GM21390 (cell line): Measurements from ENCODE around the gene SPAAR.
"Not testable (repeated sequence)": the region's sequence is repeated elsewhere in the genome, so short reads cannot be mapped to it uniquely, and the experiment has no call there.

Experiments used
- ATAC-seq: cut with Tn5 transposase; IDR thresholded peaks from one replicate; pipeline ENCODE4 v1.9.1; 2021; ENCODE audit not compliant: unreplicated experiment

SPAAR gene

DNA sequence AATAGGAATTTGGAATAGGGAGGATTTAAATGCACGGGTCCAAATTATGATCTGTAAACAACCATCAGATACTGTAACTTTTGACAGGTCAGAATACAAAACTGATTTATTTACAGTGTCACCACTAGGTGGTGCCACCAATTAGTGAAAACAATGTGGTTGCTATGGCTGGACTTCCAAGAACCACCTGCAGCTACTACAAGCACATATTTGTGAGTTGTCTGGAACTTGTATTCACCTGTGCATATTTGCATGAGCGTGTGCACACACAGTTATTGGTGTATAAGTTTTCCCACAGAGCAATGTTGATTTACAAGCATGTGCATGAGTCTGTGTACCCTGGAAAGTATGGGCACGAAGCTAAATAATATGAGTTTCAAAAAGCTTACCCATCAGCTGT is 6.2 kb upstream of the SPAAR start:
- no peak for ATAC-seq

DNA sequence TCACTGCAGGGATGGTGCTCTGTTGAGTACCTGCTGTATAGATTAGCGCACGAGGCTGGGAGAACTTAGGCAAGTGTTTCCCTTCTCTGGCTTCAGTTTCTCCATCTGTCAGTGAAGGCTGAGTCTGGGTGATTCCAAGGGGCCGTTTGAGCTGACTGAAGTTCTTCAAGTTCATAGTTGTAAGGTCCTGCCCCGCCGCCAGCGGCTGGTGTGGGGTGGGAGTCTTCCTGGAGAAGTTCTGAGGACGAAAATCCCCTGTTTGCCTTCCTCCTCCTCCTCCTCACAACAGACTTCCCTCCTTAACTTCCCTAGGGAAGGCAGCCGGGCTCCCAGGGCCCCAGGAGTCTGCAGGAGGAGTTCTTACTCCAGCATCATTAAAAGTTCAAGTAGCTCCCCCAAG is 5.0 kb upstream of the SPAAR start:
- ATAC-seq: no peak

DNA sequence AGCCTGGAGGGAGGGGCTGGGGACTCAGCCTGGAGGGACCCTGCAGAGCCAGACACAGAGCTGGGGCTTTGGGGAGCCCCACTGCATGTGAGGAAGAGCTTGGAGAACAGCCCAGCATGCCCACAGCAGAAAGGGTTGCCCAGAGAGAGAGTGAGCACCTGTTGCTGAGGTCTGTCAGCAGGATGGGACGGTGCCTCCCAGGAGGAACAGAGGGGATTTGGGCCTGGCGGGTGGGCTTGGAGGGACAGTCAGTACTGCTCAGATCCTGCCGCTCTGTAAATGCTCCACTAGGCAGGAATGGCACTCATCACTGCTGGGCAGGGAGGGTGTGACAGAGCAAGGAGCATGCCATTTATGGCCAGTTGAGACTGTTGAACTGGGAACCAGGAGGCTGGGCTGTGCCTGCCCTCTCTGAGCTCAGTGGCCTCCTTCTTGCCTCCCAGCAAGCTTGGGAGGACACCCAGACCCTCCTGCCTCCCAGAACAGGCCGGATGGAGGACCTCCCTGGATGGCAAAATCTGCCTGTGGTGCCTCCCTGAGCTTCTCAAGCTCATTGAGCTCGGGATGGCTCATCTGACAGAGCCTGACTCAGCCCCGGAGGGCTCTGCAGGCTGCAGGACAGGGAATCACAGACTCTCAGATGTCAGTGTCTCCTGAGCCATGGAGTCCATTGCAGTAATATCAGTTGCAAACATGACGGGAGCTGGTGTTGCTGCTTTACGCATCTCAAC is 4.1 kb upstream of the SPAAR start:
- ATAC-seq: no peak

DNA sequence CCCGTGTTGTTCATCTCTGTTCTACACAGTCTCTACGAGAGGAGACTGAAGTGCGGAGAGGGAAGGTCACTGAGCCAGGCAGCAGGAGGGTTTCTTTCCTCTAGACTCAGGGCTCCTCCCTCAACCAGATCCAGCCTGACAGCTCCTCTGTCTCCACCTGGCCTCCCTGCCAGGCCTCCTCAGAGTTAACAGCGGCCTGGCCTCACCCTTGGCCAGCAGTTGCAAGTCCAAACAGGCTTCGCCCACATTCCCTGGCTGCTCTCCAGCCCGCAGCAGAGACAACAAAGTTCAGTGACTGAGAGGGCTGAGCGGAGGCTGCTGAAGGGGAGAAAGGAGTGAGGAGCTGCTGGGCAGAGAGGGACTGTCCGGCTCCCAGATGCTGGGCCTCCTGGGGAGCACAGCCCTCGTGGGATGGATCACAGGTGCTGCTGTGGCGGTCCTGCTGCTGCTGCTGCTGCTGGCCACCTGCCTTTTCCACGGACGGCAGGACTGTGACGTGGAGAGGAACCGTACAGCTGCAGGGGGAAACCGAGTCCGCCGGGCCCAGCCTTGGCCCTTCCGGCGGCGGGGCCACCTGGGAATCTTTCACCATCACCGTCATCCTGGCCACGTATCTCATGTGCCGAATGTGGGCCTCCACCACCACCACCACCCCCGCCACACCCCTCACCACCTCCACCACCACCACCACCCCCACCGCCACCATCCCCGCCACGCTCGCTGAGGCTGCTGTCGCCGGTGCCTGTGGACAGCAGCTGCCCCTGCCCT is 3.2 kb upstream of the SPAAR start, which contains the start of gene HRCT1:
HRCT1 (plus strand) TSS at position 291 of the 768 bp plus-strand sequence; CDS start at position 377, 86 bp downstream.
- ATAC-seq: no peak

DNA sequence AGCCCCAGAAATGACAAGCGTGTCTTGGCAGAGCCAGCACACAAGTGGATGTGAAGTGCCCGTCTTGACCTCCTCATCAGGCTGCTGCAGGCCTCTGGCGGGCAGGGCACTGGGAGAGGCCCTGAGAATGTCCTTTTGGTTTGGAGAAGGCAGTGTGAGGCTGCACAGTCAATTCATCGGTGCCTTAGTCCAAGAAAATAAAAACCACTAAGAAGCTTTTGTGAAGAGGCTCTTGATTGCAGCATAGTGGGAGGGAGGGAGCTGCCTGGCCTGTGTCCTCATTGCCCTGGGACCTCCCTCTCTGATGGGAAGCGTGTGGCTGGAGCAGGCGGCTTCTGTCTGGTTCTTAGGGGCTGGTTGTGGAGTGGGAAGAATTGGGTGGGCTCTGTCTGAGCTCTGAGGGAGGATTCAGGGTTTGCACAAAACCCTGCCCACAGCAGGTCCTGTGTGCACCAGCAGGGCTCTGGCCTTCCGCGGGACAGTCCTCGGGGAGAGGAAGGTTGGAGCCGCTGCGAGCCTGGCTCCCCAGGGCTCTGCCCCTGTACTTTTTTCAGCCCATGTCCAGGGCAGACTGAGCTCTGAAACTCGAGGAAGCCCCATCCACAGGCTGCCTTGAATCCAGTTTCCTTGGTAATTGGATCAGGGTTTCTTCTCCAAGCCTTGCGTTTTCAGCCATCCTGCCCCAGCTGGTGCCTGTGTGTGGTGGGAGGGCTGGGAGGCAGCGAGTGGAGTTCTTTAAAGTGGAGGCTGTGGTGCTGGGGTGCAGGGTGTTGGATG is 2.2 kb upstream of the SPAAR start:
- no peak for ATAC-seq

DNA sequence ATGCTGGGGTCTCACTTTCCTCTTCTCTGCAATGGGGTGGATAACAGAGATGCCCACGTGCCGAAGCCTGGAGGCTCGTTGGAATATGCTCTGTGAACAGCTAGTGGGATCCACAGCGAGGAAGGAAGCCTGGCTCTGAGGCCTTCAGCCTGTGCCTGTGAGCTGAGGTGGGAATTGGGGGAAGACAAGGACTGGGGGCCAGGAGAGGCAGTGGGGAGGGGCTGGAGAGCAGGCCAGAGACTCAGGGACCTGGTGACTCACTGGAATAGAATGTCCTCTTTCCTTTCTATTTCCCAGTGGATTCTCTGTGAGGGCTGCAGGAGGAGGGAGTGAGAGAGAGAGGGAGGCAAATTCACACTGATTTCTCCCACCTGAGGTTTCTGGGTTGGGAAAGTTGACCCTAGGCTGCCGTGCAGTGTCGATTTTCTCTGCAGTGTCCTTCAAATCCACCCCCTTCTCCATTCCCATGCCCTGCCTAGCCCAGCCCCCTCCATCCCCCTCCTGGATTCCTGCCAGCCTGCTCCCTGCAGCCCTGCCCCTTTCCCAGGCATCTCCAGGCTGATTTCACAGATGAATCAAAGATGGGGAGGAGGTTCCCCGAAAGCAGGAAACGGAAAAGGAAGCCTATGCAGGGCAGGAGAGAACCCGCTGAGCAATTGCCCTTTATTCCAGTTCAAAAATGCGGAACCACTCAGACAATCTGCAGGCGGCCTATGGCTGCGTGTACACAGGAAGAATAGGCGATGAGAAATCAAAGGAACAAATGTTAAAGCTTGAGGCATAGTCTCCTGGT is 1.4 kb upstream of the SPAAR start:
- no peak for ATAC-seq

DNA sequence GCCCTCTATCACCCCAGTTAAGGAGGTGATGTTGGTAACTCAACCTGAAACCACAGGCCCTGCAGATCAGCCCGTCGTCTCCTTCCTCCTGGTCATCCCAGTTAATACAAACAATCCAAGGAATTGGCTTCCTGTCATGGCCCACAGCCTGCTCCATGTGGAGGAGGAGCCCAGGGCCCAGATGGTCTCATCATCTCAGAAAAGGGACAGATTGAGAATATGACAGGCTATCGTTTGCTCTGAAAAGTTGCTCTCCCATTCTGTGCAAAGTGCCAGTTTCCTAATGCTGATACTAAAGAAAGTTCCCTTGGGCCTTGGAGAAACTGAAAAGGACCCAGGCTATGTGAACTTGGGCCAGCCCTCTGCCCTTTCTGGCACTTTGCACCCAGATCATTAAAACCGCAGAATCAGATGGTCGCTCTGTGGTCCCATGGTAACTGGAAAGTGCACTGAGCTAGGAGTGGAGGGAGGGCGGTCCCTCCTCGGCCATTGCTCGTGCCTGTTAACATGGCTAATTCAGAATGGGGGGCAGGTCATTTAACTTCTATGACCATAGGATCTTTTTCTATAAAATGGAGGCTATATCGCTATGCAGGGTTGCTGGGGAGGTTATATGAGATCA is 675 bp upstream of the SPAAR start:
- no peak for ATAC-seq

DNA sequence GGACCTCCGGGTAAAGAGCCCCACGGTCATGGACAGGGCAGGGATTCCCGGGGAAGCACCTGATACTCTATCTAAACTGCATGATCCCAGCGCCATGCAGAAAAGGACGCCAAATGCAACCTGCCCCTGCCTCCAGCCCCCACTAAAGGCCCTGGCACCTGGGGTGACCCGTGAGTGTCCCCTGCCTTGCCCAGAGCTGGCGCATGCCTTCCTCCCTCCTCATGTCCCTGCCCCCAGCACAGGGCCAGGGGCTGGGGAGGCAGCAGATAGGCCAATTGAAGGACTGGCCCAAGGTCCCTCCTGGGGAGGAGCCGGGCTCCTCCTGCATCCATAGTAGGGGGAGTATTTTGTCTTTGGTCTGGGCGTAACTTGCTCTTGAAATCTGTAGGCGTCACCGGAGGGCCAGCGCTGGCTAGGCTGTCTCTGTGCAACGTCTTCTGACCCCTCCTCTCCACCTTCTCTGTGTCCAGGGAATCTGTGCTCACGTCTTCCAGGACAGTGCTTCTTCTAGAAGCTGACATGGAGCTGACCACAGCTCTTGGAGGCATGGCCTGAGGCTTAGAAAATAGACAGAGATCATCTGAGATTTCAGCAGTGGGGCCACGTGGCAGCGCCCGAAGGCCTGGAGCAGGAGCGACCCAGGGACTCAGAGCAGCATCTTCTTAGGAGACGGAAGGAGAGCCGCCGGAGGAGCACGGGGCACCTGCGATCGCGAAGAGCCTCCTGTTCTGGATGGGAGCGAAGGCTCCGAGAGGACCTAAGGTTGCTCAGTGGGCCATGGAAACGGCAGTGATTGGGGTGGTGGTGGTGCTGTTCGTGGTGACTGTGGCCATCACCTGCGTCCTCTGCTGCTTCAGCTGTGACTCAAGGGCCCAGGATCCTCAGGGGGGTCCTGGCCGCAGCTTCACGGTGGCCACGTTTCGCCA is 660 bp downstream of the SPAAR start:
- no peak for ATAC-seq

DNA sequence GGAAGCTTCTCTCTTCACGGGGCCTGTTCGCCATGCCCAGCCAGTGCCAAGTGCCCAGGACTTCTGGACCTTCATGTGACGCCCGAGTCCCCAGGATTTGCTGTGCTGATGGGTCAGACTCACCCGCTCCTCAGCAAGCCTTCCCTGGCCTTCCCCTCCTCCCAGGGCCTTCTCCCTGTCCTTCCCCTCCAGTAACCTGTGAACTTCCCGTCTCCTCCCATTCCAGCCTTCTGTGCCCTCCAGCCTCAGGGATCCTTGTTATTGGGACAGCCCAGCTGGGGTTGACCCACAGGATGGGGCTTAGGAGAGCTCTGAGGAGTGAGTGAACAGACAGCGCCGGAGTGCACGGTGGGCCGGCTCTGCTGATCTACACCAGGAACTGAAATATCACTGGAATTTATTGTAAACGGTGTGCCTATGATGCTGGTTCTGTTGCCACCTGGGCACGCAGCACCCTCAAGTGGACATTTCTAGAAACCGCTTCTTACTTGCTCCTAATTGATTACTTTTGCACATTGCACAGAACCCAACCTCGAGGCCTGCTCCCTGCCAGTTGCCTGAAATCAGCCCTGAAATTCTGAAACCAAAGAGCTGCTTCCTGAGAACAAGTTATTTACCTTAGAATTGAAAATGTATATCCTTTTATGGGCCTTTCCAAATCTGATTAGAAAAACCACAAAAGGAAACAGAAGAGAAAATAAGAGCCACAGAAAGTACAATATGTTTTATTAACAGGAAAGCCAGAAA is 1.5 kb downstream of the SPAAR start:
- ATAC-seq: no peak

DNA sequence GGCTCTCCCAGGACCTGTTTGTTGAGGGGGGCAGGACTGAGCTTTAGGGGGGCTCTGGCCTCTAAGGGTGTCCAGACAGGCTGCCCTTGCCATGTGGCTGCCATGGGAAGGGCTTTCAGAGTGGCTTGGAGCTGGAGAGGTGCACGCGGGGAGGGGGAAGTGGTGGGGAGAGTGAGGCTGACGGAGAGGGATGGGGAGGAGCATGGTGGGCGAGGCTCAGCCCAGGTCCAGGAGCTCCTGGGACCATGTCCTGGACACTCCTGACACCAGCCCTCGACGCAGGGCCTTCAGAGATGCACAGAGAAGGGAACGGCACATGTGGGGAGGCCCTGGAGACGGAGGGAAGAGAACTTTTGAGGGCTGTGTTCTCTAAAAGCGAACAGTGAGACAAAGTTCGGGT is 2.4 kb downstream of the SPAAR start:
- no peak for ATAC-seq

DNA sequence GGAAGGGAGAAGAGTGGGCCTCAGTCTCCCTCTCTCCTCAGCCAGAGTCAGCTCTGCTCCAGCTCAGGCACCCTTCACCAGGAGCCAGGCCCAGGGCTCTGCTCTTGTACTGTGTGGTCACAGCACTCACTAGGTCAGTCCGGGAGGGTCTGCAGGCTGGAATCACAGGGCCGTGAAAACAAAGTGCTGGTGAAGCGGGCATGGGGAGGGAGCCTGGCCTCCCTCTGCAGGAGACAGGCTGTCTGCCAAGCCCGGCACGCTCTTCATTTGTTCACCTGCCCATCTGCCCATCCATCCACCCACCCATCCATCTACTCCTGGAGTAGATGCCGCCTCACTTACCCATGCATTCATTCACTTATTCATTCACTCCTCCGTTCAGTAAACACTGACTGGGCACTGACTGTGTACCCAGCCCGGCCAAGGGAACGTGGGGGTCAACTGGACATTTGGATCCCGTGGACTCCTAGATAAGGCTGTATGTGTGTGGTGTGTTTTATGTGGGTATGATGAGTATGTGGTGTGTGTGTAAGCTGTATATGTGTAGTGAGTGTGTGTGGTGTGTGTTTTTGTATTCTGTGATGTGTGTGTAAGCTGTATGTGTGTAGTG is 3.6 kb downstream of the SPAAR start:
- no peak for ATAC-seq

DNA sequence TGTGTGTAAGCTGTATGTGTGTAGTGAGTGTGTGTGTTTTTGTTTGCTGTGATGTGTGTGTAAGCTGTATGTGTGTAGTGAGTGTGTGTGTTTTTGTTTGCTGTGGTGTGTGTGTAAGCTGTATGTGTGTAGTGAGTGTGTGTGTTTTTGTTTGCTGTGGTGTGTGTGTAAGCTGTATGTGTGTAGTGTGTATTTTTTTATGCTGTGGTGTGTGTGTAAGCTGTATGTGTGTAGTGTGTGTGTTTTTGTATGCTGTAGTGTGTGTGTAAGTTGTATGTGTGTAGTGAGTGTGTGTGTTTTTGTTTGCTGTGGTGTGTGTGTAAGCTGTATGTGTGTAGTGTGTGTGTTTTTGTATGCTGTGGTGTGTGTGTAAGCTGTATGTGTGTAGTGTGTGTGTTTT is 4.1 kb downstream of the SPAAR start:
- not testable (repeated sequence) for ATAC-seq

DNA sequence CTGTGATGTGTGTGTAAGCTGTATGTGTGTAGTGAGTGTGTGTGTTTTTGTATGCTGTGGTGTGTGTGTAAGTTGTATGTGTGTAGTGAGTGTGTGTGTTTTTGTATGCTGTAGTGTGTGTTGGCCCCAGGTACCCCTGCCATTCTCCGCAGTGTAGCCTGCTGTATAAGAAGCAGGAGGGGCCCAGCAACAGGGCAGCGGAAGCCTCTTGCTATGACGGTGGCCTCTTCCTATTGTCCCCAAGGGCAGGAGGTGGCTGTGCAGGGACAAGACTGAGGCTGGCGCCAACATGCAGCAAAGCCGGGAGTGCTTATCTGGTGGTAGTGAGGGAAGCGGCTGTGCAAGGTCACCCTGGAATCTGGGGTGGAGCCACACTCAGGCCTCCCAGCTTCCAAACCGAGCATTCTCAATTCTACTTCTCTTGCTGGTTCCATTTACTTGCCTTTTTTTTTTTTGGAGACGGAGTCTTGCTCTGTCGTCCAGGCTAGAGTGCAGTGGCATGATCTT is 5.1 kb downstream of the SPAAR start:
- no peak for ATAC-seq

DNA sequence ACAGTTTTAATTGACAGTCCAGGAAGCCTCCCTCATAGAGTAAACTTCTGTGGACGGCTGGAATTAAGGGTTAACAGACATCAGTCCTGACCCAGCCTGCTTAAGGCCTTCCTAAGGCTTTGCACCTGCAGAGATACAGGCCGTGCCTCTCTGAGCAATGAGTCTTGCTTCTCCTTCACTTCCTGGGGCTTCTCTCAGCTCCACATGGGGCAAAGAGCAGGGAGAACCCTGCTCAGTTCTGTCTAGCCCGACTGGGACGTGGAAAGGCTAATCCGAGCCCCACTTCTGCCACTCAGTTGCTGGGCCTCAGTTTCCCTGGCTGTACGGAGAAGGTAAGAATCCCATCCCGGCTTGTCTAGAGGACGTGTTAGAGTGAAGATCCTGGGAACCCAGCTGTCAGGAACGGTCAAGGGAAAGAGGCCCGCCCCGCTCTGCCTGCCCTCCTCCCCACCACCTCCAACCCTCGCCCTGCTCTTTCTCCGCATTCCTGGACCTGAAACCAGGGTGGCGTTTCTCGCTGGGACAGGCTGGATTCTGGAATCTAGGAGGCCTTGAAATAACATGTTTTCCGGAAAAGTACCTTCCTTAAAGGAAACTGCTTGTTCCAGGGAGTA is 6.5 kb downstream of the SPAAR start:
- no peak for ATAC-seq

DNA sequence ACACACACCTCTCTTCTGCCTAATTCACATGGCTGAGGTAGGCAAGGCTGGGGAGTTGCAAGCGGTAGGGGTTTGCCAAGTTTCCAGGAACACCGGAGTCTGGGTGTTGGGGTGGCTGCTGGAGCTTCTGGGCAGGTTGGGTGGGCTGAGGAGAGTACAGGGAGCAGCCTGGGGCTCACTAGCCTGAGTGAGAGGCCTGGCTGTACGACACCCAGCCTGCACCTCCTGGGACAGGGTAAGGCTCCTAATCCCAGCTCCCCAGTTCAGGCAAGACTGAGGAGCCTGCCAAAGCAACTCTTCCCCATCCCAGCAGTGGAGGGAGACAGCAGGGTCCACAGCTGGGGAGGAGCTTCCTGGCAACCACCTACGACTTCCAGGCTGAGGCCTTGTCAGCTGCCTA is 8.0 kb downstream of the SPAAR start:
- ATAC-seq: no peak

DNA sequence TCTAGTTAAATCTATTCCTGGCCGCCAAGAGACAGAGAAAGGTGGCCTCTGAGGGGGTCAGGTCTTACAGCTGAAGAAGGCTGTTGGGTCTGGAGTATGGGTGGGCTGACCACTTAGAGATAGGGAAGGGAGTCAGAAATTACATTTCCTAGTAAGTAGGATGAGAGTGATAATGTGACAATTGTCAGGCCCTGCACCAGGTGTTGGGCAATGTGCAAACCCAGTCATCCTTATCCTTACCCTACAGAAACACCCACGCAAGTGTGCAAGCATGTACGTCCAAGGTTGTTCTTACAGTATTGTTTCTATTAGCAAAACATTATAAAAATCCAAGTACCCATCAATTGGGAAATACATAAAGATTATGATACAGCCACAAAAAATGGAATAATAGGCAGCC is 9.5 kb downstream of the SPAAR start:
- no peak for ATAC-seq

DNA sequence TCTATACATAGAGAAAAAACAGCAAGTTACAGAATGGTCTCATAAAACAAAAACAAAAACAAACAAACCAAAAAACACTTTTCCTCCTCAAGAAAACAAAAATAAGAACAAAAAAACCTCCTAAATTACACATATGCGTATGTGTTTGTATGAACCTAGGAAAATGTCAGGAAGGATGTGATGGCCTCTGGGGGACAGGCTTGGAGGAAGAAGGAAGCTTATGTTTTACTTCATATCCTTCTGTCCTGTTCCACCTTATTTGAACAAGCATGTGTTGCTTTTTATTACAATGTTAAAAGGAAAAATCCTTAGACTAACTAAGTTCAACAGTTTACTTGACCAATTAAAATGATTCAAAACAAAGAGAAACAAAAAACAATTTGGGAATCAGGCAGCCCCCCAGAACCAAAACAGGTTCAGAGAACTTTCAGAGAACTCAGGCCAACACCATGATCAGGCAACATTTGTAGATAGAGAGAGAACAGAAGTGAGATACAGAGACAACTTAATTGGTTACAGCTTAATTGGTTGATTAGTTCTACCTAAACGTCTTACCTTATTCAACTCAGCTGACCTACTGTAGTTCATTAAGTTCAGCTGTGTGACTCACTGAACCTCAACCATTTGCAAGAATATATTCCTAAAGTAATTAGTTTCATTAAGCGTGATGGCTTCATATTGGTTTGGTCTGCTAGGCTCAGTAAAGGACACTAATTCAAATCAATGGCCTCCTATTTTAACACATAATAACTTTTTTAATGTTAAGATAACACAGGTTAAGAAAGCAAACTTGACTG is 10.1 kb downstream of the SPAAR start:
- ATAC-seq: no peak
